ENCODE data around the gene CCDC38. TPM values are rescaled to one million over a fixed set of nuclear protein-coding genes. Genes with fewer than 3 reads are reported as not detected.

The CCDC38 gene
- total RNA-seq, 1 experiment from 2014 or later, result not detected

- BruUV-seq (replicated peaks), result no TSS peak
- DNase-seq, result no peak
- CTCF ChIA-PET, result no interaction called here
- Mint-ChIP-seq H3K9me3 (ENCODE audit: low read depth, unreplicated experiment) (peaks cover 2% of the 10 kb centered on the region), H3K27ac (ENCODE audit: unreplicated experiment) (no peak overlapping the region), H3K4me1 (ENCODE audit: low read depth, unreplicated experiment) (no peaks in the 10 kb centered on the region), H3K4me3 (ENCODE audit: low read depth, unreplicated experiment) (no peak overlapping the region), H3K27me3 (ENCODE audit: unreplicated experiment) (peaks cover 54% of the 10 kb centered on the region), H3K36me3 (ENCODE audit: insufficient read depth, unreplicated experiment) (no peaks in the 10 kb centered on the region)
- no peak for TF ChIP-seq CTCF (IDR thresholded peaks at IDR 0.05; ENCODE audit: unreplicated experiment)
- intact Hi-C loops (cut with micrococcal nuclease; ENCODE audit: unreplicated experiment), result no loop called here
Observed at GRCh38 chr12:95949477-95950206, 7.2 kb upstream of the CCDC38 start.

- Mint-ChIP-seq H3K36me3 (ENCODE audit: insufficient read depth, unreplicated experiment) (peaks cover 17% of the 10 kb centered on the region), H3K27ac (ENCODE audit: unreplicated experiment) (no peak overlapping the region), H3K9me3 (ENCODE audit: low read depth, unreplicated experiment) (no peaks in the 10 kb centered on the region), H3K4me1 (ENCODE audit: low read depth, unreplicated experiment) (no peaks in the 10 kb centered on the region), H3K4me3 (ENCODE audit: low read depth, unreplicated experiment) (no peak overlapping the region), H3K27me3 (ENCODE audit: unreplicated experiment) (peaks cover 19% of the 10 kb centered on the region)
- TSS peak; percentile 41 for BruUV-seq (replicated peaks)
- no peak for DNase-seq
- no peak for TF ChIP-seq CTCF (IDR thresholded peaks at IDR 0.05; ENCODE audit: unreplicated experiment)
- CTCF ChIA-PET, result interaction anchor here (0.6 to 2.9 kb wide), 2 partner anchors 26 to 34 kb away, joined by 4 to 8 read pairs; no protein-coding TSS in a partner anchor
- intact Hi-C loops (cut with micrococcal nuclease; ENCODE audit: unreplicated experiment), result no loop called here
Observed at GRCh38 chr12:95944108-95944704, 1.8 kb upstream of the CCDC38 start.

- H3K4me3 Mint-ChIP-seq (ENCODE audit: low read depth, unreplicated experiment), result peak within 1 kb of the TSS; percentile 85
- peaks cover 18% of the 10 kb centered on the region for H3K27me3 Mint-ChIP-seq (ENCODE audit: unreplicated experiment)
- no peaks in the 10 kb centered on the region for H3K9me3 Mint-ChIP-seq (ENCODE audit: low read depth, unreplicated experiment)
- TF ChIP-seq CTCF (IDR thresholded peaks at IDR 0.05; ENCODE audit: unreplicated experiment), result no peak
- intact Hi-C loops (cut with micrococcal nuclease; ENCODE audit: unreplicated experiment), result no loop called here
- no TSS peak for BruUV-seq (replicated peaks)
- DNase-seq, result peak; percentile 73
- peaks cover 17% of the 10 kb centered on the region for H3K36me3 Mint-ChIP-seq (ENCODE audit: insufficient read depth, unreplicated experiment)
- peak within 1 kb of the TSS; percentile 87 for H3K27ac Mint-ChIP-seq (ENCODE audit: unreplicated experiment)
- CTCF ChIA-PET, result interaction anchor here (0.6 to 2.9 kb wide), 7 partner anchors 15 to 921 kb away, joined by 3 to 8 read pairs (median 4); partner anchors contain the start of gene METAP2
- no peaks in the 10 kb centered on the region for H3K4me1 Mint-ChIP-seq (ENCODE audit: low read depth, unreplicated experiment)
Observed at GRCh38 chr12:95943330-95943842, 972 bp upstream of the CCDC38 start, which contains the start of gene AMDHD1. Gene AMDHD1, plus strand, starts transcription at chr12:95943331. Its CDS starts 68 bp downstream, at chr12:95943399.

GRCh38 chr12:95942101-95942523 is 302 bp downstream of the CCDC38 start:
- no peaks in the 10 kb centered on the region for H3K9me3 Mint-ChIP-seq (ENCODE audit: low read depth, unreplicated experiment)
- peaks cover 17% of the 10 kb centered on the region for H3K36me3 Mint-ChIP-seq (ENCODE audit: insufficient read depth, unreplicated experiment)
- no peaks in the 10 kb centered on the region for H3K4me1 Mint-ChIP-seq (ENCODE audit: low read depth, unreplicated experiment)
- no peak for TF ChIP-seq CTCF (IDR thresholded peaks at IDR 0.05; ENCODE audit: unreplicated experiment)
- CTCF ChIA-PET, result interaction anchor here (0.7 to 2.9 kb wide), 3 partner anchors 17 to 202 kb away, joined by 4 to 8 read pairs (median 7); no protein-coding TSS in a partner anchor
- intact Hi-C loops (cut with micrococcal nuclease; ENCODE audit: unreplicated experiment), result no loop called here
- H3K4me3 Mint-ChIP-seq (ENCODE audit: low read depth, unreplicated experiment), result peak overlapping the region; percentile 85
- peaks cover 18% of the 10 kb centered on the region for H3K27me3 Mint-ChIP-seq (ENCODE audit: unreplicated experiment)
- BruUV-seq (replicated peaks), result TSS peak; percentile 74
- H3K27ac Mint-ChIP-seq (ENCODE audit: unreplicated experiment), result no peak overlapping the region
- DNase-seq, result no peak
